NCI-H526 (cell line): ENCODE data around the gene VASH1.

Experiments used
- DNase-seq, 2 experiments: peaks; one replicate each; lab custom pipeline; 2025; lab: John Stamatoyannopoulos, UW

Gene VASH1

GRCh38 chr14:76784881-76785280 lies 23.6 kb downstream of the VASH1 start:
- peak; percentile 74 to 87 for DNase-seq

GRCh38 chr14:76786601-76787000 lies 25.3 kb downstream of the VASH1 start:
- no peak for DNase-seq

DNA sequence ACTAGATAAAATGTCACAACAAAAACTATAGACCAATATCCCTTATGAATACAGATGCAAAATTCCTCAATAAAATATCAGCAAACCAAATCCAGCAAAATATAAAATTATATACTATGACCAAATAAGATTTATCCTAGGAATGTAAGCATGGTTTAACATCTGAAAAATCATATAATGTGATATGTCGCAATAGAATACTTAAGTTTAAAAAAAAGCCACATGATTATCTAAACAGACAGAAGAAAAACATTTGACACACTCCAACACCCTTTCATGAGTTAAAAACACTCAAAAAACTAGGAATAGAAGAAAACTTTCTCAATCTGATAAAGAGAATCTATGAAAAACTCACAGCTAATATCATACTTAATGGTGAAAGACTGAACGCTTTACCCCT lies 31.2 kb downstream of the VASH1 start:
- DNase-seq, result no peak

- DNase-seq, result no peak
Measured at GRCh38 chr14:76793324-76793723, 32.1 kb downstream of the VASH1 start.

- no peak for DNase-seq
Measured at GRCh38 chr14:76793956-76794355, 32.7 kb downstream of the VASH1 start.

DNA sequence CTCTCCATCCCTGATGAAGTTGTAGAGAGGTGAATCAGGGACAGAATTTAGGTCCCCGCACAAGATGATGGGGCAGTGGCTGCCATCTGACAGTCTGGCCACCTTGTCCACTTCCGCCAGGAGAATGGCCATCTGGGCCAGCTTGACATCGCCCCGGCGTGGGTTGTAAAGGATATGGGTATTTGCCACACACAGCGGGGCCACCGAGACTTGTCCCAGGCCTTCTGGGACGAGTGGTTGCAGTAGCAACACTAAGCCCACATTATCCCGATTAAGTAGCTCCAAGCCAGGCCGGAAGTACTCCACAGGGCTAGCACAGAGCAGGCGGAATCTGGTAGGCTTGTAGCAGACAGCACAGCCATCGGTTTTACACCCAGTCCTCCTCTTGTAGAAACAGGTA lies 45.2 kb downstream of the VASH1 start:
- DNase-seq, result no peak

- DNase-seq, result no peak
Measured at GRCh38 chr14:76808011-76808410, 46.7 kb downstream of the VASH1 start.

GRCh38 chr14:76808990-76809389 lies 47.7 kb downstream of the VASH1 start:
- DNase-seq, result no peak

- DNase-seq, result no peak
Measured at GRCh38 chr14:76810525-76810924, 49.3 kb downstream of the VASH1 start.

DNA sequence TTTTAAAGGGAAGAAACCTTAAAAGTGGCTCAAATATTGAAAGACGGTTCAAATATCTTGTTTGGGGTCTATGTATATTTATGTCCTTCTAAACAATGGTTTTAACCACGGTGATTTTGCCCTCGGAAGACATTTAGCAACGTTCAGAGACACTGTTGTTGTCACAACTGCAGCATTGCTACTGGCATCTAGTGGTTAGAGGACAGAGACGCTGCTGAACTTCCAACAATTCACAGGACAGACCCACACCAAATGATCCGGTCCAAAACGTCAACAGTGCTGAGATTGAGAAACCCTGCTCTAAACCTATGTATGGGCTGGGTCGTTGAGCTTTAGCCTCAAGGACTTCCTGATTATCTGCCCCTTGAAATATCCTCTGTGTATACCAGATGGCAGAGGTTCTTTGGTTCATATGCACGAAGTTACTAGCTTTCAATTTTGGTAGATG lies 49.7 kb downstream of the VASH1 start:
- DNase-seq, result peak in 1 of 2 experiments; percentile 53

- DNase-seq, result no peak
Measured at GRCh38 chr14:76811561-76811960, 50.3 kb downstream of the VASH1 start.

- peak in 1 of 2 experiments; percentile 43 for DNase-seq
Measured at GRCh38 chr14:76812093-76812421, 50.8 kb downstream of the VASH1 start.

DNA sequence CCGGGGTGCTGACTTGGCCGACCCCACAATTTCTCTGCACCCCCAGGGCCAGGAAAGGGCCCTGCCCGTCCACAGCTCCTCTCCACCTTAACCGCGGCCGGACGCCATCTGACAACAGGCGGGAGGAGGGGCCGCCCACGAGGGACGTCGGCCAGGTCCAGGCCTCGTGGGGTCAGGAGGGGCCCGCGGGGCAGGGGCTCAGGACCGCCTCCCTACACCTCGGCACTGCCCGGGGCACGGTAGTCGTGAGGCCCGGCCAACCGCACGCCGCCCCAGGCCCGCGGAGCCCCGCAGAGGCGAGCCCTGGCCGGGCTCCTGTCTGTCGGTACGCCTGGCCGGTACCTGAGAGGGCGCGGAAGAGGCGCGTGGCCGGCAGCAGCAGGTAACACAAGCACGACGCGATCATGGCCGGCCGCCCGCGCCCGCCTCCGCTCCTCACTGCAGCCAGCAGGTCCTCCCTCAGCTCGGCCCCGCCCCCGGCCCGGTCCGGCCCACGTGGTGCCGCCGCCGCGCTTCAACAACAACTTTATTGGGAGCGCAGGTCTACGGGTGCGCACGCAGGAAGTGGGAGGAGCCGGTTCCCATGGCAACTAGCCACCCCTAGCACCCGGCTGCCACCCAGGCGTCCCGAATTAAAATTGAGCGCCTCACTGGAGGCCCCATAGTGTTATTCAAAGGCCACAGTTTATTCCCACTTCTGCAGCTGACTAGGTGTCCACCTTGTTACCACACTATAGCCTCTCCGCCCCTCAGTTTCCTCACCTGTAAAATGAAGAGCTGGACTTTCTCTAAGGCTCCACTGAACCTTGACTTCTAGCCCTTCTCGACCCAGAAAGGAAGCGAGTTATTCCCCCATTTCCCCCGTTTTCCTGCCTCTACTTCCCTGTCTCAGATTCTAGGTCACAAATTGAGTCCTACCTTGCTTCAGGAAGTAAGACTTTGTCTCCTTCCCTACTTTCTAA lies 51.4 kb downstream of the VASH1 start, which contains the start of gene ANGEL1:
ANGEL1 (minus strand) TSS at position 461 of the 962 bp plus-strand sequence; CDS start at position 406, 55 bp downstream.
- peak; percentile 85 to 97 for DNase-seq

DNA sequence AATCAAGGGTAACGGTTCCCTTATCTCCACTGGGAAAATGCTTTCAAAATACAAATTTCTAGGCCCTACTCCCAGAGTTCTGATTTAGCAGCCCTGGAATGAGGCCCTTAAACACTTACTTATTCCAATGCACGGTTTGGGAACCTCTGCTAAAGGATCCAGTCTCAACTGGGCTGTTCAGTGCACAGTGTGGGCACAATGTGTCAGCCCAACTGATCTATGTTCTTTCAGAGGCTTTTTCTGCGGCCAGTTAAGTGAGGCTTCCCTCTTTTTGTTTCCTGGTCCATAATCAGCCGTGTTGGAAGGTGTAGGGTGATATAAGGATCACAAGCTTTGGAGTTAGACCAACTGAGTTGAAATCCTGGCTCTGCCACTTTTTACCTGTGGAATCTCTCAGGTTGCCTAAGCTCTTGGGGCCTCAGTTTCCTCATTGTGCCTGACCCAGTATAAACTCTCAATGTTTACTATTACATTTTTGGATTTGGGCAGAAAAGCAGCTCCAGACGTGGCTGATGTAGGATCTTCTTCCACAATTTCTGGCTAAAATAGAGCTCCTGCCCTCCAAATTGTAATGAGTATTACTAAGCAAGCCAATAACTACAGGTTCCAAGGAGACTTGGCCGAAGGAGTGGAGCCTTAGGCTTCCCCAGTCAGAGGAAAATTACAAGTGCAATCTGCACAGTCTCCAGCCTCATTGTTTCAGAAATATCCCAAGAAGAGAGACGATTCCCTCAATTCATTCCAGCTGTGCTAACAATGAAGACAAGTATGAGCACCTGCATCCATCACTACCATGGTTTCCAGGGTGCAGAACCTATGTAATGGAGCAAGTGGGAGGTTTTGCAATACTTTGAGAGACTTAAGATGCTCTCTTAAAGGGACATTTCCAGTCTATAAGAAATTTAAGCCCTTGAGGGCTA lies 53.7 kb downstream of the VASH1 start:
- DNase-seq, result no peak

GRCh38 chr14:76820700-76821099 lies 59.4 kb downstream of the VASH1 start:
- DNase-seq, result no peak

DNA sequence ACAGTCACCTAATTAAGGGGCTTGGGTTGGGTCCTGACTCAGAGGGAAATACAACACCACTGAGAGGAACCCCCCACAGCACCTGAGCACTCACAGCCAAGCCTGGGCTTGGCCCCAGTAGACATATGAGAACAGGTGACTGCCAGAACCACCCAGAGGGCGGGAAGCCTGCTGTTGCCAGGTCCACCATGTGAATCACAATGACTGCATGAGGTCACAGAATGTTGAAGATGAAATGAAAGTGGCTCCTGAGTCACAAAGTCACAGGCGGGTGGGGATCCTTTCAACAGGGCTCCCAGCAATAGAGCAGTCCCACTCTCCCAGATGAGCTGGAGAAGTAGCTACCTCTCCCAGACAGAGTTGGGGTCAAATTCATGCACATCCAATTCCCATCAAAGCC lies 64.9 kb downstream of the VASH1 start, which contains the start of gene LRRC74A:
LRRC74A (plus strand) TSS at position 287 of the 400 bp plus-strand sequence. CDS start 290 bp downstream, outside the sequence.
- DNase-seq, result no peak

GRCh38 chr14:76827696-76828296 lies 66.5 kb downstream of the VASH1 start:
- no peak for DNase-seq

DNA sequence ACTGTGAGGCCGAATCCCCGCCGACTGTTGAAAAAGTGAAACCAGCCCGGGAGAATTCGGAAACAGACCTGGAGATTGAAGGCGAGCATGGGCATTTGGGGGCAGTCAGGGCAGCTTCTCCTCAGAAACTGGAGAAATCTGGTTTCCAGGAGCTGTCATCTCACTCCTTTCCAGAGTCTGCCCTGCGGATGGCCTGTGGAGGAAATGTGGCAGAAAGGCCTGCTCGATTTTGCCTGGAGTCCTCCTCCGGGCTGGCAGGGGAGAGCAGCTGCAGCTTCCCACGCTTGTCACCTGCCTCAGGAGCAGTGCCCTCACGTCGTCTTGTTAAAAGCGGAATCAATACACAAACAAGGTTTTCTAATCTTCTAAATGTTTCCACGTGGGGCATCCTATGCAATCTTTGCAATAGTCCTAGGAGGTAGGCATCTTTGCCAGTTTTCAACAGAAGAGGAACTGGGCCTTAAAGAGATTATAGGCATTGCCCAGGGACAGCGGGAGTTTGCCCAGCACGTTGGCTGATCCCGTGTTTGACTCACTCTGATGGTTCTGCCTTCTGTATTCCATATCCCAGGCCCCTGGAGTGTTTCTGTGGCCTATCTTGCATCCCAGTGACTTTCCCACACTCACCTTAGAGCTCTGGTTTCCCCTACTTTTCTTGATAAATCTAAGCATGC lies 67.2 kb downstream of the VASH1 start:
- no peak for DNase-seq

DNA sequence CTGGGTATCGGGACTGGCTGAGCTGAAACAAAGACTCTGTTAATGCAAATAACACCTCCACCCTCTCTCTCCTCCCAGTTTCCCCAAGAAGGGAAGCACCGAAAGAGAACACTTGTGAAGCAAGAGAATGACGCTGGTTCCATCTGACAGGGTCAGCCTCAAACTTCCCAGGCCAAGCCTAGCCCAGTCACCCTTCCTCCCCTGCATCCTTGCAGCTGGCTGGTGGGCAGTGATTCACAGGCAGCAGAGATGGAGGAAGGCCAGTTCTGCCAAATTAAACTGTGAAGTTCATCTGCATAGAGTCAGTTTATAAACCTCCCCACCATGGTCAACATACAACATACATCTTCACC lies 67.7 kb downstream of the VASH1 start:
- peak in 1 of 2 experiments; percentile 21 for DNase-seq

DNA sequence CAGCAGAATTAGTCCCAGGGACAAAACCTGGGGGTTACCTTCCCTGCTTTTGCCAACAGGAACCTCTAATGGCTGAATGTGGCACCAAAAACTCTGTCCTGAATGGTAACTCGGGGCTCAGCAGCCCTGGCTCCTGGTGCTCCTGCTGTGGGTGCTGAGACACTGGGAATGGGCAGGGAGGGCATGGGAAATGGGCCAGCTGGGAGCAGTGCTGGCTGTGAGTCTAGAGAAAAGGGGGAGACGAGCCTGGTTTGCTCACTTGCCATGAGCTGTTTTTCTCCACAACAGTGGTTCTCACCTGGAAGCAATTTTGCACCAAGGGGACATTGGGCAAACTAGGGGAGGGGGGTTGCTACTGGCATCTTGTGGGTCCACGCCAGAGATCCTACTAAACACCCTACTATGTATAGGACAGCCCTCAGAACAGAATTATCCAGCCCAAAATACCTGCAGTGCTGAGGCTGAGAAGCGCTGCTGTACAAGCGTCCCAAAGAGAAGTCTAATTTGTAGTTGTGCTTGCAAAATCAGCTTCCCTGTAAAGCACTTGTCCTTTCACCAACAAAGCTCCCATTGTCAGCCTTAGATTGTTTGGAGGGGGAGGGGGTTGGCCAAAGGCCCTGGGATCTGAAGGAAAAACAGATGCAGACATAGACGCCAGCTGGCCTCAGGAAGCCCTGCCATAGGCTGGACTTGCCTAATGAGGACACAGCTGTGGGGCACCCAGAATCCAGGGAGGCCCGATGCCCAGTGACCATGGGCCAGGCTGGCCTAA lies 68.6 kb downstream of the VASH1 start:
- peak; percentile 79 to 89 for DNase-seq

GRCh38 chr14:76830556-76830955 lies 69.3 kb downstream of the VASH1 start:
- no peak for DNase-seq
